Aortic smooth muscle cell (primary cell): Measurements from ENCODE around the gene SPATA4. TPM values are rescaled to one million over a fixed set of nuclear protein-coding genes. Genes with fewer than 3 reads are reported as not detected.

Experiments used
- total RNA-seq: library from RNA; depleted of rRNA; stranded (reverse); fragments of >200 nt; gene quantifications from 2 replicates; pipeline ENCODE4 v1.2.3, GENCODE V29; 2014

The SPATA4 gene
- total RNA-seq = 0.12 TPM in 1 of 2 replicates, not detected in the other

GRCh38 chr4:176195184-176195978, at the start of gene SPATA4:
TSS of gene SPATA4 (minus strand) at chr4:176195585. CDS start at chr4:176195562, 23 bp downstream.

Other genes with a start within 250 kb of the SPATA4 start
- 0.26 and 0.93 TPM in 2 replicates for gene WDR17, start 129.7 kb downstream of the SPATA4 start, total RNA-seq
- gene ASB5, start 73.6 kb upstream of the SPATA4 start, total RNA-seq = not detected in 2 replicates
- 83.9 and 102 TPM in 2 replicates for gene SPCS3, start 124.4 kb upstream of the SPATA4 start, total RNA-seq